NCI-H345 (cell line): ENCODE data around the gene FBXO11.
"Not testable (repeated sequence)": the region's sequence is repeated elsewhere in the genome, so short reads cannot be mapped to it uniquely, and the experiment has no call there.

Source experiments
- DNase-seq: peaks from one replicate; lab custom pipeline; 2025; lab: John Stamatoyannopoulos, UW

Gene FBXO11

GRCh38 chr2:47897883-47898731, 8.2 kb downstream of the FBXO11 start:
- DNase-seq, result no peak

GRCh38 chr2:47897191-47897882, 9.0 kb downstream of the FBXO11 start:
- DNase-seq, result not testable (repeated sequence)

GRCh38 chr2:47896450-47896968, 9.8 kb downstream of the FBXO11 start:
- no peak for DNase-seq

GRCh38 chr2:47893771-47894170, 12.5 kb downstream of the FBXO11 start:
- no peak for DNase-seq

GRCh38 chr2:47892338-47892730, 14.0 kb downstream of the FBXO11 start:
- DNase-seq, result no peak

- no peak for DNase-seq
Measured at GRCh38 chr2:47891369-47892337, 14.6 kb downstream of the FBXO11 start.

GRCh38 chr2:47890711-47891368, 15.5 kb downstream of the FBXO11 start:
- no peak for DNase-seq

GRCh38 chr2:47888581-47889280, 17.6 kb downstream of the FBXO11 start:
- DNase-seq, result no peak

- DNase-seq, result no peak
Measured at GRCh38 chr2:47876912-47877311, 29.4 kb downstream of the FBXO11 start.

- DNase-seq, result no peak
Measured at GRCh38 chr2:47872941-47873340, 33.4 kb downstream of the FBXO11 start.

- no peak for DNase-seq
Measured at GRCh38 chr2:47870641-47871540, 35.4 kb downstream of the FBXO11 start.

- no peak for DNase-seq
Measured at GRCh38 chr2:47869859-47870595, 36.3 kb downstream of the FBXO11 start.

- no peak for DNase-seq
Measured at GRCh38 chr2:47868611-47869352, 37.5 kb downstream of the FBXO11 start.

GRCh38 chr2:47867205-47867604, 39.1 kb downstream of the FBXO11 start:
- DNase-seq, result no peak

GRCh38 chr2:47864566-47864965, 41.7 kb downstream of the FBXO11 start:
- no peak for DNase-seq

GRCh38 chr2:47862949-47863348, 43.3 kb downstream of the FBXO11 start:
- no peak for DNase-seq

GRCh38 chr2:47853067-47853777, 53.1 kb downstream of the FBXO11 start:
- DNase-seq, result not testable (repeated sequence)

- DNase-seq, result no peak
Measured at GRCh38 chr2:47850198-47850597, 56.1 kb downstream of the FBXO11 start.
